ENCODE measurements around the gene NRCAM. TPM values are rescaled to one million over a fixed set of nuclear protein-coding genes. Genes with fewer than 3 reads are reported as not detected.

The NRCAM gene
- total RNA-seq, 1 experiment from 2014 or later: 2.7 TPM

DNA sequence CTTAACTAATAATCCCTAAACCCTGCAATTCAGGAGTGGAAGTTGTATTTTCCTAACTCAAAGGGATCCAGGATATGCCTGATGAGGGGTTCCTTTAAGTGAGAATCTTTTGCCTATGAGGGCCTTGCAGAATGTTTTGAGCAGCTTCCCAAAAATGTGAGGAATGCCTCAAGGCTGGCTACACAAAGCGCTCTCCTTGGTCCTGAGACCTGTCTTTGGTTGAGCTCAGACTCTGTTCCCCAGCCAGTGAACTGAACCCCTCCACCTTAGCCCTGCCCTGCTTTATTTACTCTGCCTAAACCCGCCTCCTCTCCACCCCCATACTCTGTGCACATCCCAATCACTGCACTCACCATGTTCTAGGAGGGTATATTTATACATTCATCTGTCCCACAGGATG, 108.6 kb downstream of the NRCAM start:
- ChIA-PET CTCF (interaction anchor here (1.0 to 1.5 kb wide), 4 partner anchors 12 to 149 kb away, joined by 3 read pairs; no protein-coding TSS in a partner anchor), POLR2A (no interaction called here)
- Mint-ChIP-seq H3K27ac (no peak overlapping the region), H3K27me3 (ENCODE audit: low read depth) (no peaks in the 10 kb centered on the region), H3K4me1 (peaks cover 22% of the 10 kb centered on the region), H3K4me3 (no peak overlapping the region), H3K36me3 (no peaks in the 10 kb centered on the region; the same call in 1 of the 2 replicates), H3K9me3 (peaks cover 11% of the 10 kb centered on the region)
- ATAC-seq (peak; percentile 100), DNase-seq (ENCODE audit: low spot score) (peak; percentile 79)
- TF ChIP-seq, protein P1, sequence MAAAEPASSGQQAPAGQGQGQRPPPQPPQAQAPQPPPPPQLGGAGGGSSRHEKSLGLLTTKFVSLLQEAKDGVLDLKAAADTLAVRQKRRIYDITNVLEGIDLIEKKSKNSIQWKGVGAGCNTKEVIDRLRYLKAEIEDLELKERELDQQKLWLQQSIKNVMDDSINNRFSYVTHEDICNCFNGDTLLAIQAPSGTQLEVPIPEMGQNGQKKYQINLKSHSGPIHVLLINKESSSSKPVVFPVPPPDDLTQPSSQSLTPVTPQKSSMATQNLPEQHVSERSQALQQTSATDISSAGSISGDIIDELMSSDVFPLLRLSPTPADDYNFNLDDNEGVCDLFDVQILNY (CRISPR knock-in tag; IDR thresholded peaks at IDR 0.05): no peak
- TF ChIP-seq CREM (CRISPR knock-in tag; IDR thresholded peaks at IDR 0.05) (no peak), HMGA2 (CRISPR knock-in tag; IDR thresholded peaks at IDR 0.05) (no peak), NFYB (CRISPR knock-in tag; conservative IDR thresholded peaks at IDR 0.05; ENCODE audit: low read depth) (no peak), ZNF416 (CRISPR knock-in tag; IDR thresholded peaks at IDR 0.05) (no peak), CREB1 (CRISPR knock-in tag; IDR thresholded peaks at IDR 0.05) (0 out of 2 replicates have a peak, but pooled peaks have one; percentile 42), ZNF232 (CRISPR knock-in tag; IDR thresholded peaks at IDR 0.05) (0 out of 2 replicates have a peak, but pooled peaks have one; percentile 65), ETV6 (CRISPR knock-in tag; IDR thresholded peaks at IDR 0.05) (peak; percentile 52; the same call in 1 of the 2 replicates), GABPB1 (CRISPR knock-in tag; IDR thresholded peaks at IDR 0.05) (no peak), GTF2I (CRISPR knock-in tag; conservative IDR thresholded peaks at IDR 0.05) (no peak), NFE2L1 (CRISPR knock-in tag; IDR thresholded peaks at IDR 0.05) (no peak), SMAD4 (CRISPR knock-in tag; IDR thresholded peaks at IDR 0.05) (no peak), TEAD4 (CRISPR knock-in tag; IDR thresholded peaks at IDR 0.05) (peak; percentile 92), NR2C2 (CRISPR knock-in tag; IDR thresholded peaks at IDR 0.05) (no peak), FOXK1 (CRISPR knock-in tag; IDR thresholded peaks at IDR 0.05) (peak; percentile 65; the same call in 1 of the 2 replicates)
- TF ChIP-seq, protein P2, sequence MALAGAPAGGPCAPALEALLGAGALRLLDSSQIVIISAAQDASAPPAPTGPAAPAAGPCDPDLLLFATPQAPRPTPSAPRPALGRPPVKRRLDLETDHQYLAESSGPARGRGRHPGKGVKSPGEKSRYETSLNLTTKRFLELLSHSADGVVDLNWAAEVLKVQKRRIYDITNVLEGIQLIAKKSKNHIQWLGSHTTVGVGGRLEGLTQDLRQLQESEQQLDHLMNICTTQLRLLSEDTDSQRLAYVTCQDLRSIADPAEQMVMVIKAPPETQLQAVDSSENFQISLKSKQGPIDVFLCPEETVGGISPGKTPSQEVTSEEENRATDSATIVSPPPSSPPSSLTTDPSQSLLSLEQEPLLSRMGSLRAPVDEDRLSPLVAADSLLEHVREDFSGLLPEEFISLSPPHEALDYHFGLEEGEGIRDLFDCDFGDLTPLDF (CRISPR knock-in tag; IDR thresholded peaks at IDR 0.05): no peak
- TF ChIP-seq, protein P3, sequence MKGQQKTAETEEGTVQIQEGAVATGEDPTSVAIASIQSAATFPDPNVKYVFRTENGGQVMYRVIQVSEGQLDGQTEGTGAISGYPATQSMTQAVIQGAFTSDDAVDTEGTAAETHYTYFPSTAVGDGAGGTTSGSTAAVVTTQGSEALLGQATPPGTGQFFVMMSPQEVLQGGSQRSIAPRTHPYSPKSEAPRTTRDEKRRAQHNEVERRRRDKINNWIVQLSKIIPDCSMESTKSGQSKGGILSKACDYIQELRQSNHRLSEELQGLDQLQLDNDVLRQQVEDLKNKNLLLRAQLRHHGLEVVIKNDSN (CRISPR knock-in tag; IDR thresholded peaks at IDR 0.05): peak; percentile 45; the same call in 1 of the 2 replicates
- TF ChIP-seq, protein P4, sequence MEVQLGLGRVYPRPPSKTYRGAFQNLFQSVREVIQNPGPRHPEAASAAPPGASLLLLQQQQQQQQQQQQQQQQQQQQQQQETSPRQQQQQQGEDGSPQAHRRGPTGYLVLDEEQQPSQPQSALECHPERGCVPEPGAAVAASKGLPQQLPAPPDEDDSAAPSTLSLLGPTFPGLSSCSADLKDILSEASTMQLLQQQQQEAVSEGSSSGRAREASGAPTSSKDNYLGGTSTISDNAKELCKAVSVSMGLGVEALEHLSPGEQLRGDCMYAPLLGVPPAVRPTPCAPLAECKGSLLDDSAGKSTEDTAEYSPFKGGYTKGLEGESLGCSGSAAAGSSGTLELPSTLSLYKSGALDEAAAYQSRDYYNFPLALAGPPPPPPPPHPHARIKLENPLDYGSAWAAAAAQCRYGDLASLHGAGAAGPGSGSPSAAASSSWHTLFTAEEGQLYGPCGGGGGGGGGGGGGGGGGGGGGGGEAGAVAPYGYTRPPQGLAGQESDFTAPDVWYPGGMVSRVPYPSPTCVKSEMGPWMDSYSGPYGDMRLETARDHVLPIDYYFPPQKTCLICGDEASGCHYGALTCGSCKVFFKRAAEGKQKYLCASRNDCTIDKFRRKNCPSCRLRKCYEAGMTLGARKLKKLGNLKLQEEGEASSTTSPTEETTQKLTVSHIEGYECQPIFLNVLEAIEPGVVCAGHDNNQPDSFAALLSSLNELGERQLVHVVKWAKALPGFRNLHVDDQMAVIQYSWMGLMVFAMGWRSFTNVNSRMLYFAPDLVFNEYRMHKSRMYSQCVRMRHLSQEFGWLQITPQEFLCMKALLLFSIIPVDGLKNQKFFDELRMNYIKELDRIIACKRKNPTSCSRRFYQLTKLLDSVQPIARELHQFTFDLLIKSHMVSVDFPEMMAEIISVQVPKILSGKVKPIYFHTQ (CRISPR knock-in tag; IDR thresholded peaks at IDR 0.05): no peak
- TF ChIP-seq, protein P5, sequence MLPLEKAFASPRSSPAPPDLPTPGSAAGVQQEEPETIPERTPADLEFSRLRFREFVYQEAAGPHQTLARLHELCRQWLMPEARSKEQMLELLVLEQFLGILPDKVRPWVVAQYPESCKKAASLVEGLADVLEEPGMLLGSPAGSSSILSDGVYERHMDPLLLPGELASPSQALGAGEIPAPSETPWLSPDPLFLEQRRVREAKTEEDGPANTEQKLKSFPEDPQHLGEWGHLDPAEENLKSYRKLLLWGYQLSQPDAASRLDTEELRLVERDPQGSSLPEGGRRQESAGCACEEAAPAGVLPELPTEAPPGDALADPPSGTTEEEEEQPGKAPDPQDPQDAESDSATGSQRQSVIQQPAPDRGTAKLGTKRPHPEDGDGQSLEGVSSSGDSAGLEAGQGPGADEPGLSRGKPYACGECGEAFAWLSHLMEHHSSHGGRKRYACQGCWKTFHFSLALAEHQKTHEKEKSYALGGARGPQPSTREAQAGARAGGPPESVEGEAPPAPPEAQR (CRISPR knock-in tag; IDR thresholded peaks at IDR 0.05): no peak
- TF ChIP-seq, protein P6, sequence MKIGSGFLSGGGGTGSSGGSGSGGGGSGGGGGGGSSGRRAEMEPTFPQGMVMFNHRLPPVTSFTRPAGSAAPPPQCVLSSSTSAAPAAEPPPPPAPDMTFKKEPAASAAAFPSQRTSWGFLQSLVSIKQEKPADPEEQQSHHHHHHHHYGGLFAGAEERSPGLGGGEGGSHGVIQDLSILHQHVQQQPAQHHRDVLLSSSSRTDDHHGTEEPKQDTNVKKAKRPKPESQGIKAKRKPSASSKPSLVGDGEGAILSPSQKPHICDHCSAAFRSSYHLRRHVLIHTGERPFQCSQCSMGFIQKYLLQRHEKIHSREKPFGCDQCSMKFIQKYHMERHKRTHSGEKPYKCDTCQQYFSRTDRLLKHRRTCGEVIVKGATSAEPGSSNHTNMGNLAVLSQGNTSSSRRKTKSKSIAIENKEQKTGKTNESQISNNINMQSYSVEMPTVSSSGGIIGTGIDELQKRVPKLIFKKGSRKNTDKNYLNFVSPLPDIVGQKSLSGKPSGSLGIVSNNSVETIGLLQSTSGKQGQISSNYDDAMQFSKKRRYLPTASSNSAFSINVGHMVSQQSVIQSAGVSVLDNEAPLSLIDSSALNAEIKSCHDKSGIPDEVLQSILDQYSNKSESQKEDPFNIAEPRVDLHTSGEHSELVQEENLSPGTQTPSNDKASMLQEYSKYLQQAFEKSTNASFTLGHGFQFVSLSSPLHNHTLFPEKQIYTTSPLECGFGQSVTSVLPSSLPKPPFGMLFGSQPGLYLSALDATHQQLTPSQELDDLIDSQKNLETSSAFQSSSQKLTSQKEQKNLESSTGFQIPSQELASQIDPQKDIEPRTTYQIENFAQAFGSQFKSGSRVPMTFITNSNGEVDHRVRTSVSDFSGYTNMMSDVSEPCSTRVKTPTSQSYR (CRISPR knock-in tag; IDR thresholded peaks at IDR 0.05): 0 out of 2 replicates have a peak, but pooled peaks have one; percentile 44
- TF ChIP-seq, protein P7, sequence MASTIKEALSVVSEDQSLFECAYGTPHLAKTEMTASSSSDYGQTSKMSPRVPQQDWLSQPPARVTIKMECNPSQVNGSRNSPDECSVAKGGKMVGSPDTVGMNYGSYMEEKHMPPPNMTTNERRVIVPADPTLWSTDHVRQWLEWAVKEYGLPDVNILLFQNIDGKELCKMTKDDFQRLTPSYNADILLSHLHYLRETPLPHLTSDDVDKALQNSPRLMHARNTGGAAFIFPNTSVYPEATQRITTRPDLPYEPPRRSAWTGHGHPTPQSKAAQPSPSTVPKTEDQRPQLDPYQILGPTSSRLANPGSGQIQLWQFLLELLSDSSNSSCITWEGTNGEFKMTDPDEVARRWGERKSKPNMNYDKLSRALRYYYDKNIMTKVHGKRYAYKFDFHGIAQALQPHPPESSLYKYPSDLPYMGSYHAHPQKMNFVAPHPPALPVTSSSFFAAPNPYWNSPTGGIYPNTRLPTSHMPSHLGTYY (CRISPR knock-in tag; IDR thresholded peaks at IDR 0.05): no peak
- TF ChIP-seq, protein P8, sequence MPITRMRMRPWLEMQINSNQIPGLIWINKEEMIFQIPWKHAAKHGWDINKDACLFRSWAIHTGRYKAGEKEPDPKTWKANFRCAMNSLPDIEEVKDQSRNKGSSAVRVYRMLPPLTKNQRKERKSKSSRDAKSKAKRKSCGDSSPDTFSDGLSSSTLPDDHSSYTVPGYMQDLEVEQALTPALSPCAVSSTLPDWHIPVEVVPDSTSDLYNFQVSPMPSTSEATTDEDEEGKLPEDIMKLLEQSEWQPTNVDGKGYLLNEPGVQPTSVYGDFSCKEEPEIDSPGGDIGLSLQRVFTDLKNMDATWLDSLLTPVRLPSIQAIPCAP (CRISPR knock-in tag; IDR thresholded peaks at IDR 0.05): peak; percentile 28; the same call in 1 of the 2 replicates
- TF ChIP-seq, protein P9, sequence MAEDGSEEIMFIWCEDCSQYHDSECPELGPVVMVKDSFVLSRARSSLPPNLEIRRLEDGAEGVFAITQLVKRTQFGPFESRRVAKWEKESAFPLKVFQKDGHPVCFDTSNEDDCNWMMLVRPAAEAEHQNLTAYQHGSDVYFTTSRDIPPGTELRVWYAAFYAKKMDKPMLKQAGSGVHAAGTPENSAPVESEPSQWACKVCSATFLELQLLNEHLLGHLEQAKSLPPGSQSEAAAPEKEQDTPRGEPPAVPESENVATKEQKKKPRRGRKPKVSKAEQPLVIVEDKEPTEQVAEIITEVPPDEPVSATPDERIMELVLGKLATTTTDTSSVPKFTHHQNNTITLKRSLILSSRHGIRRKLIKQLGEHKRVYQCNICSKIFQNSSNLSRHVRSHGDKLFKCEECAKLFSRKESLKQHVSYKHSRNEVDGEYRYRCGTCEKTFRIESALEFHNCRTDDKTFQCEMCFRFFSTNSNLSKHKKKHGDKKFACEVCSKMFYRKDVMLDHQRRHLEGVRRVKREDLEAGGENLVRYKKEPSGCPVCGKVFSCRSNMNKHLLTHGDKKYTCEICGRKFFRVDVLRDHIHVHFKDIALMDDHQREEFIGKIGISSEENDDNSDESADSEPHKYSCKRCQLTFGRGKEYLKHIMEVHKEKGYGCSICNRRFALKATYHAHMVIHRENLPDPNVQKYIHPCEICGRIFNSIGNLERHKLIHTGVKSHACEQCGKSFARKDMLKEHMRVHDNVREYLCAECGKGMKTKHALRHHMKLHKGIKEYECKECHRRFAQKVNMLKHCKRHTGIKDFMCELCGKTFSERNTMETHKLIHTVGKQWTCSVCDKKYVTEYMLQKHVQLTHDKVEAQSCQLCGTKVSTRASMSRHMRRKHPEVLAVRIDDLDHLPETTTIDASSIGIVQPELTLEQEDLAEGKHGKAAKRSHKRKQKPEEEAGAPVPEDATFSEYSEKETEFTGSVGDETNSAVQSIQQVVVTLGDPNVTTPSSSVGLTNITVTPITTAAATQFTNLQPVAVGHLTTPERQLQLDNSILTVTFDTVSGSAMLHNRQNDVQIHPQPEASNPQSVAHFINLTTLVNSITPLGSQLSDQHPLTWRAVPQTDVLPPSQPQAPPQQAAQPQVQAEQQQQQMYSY (CRISPR knock-in tag; IDR thresholded peaks at IDR 0.05): no peak
